Caco-2 (cell line): Measurements from ENCODE around the gene MAN1C1. TPM values are rescaled to one million over a fixed set of nuclear protein-coding genes. Genes with fewer than 3 reads are reported as not detected.

Experiments used
- BruUV-seq: library from RNA; stranded (reverse); fragments of 400-500 nt; replicated peaks from 2 replicates; lab custom pipeline; 2021; lab: Mats Ljungman, UMichigan
- CTCF ChIA-PET: fragments of 300-600 bp; sonication (Branson Sonifier 250); formaldehyde crosslinking; loops from one replicate; lab custom pipeline; 2022; ENCODE audit warnings: antibody characterized with exemption; lab: Charles Lee
- POLR2A ChIA-PET: fragments of 300-600 bp; sonication (Branson Sonifier 250); formaldehyde crosslinking; loops from one replicate; lab custom pipeline; 2022; ENCODE audit warnings: antibody characterized with exemption; lab: Charles Lee
- DNase-seq, 2 experiments: peaks; one replicate each; pipeline versions ENCODE4 v3.0.0 to v3.0.0-alpha.2; 2020 to 2022
- H3K27me3 ChIP-seq: replicated peaks from 2 replicates; pipeline ENCODE4 v1.6.0; 2011; ENCODE audit warnings: low read length; ENCODE audit not compliant: control insufficient read depth, insufficient read depth
- H3K36me3 ChIP-seq: 2 replicates; pipeline ENCODE4 v1.5.1; 2011; ENCODE audit warnings: low read length; ENCODE audit not compliant: control insufficient read depth, insufficient read depth
- H3K4me1 ChIP-seq: fragments of 250-450 bp; sonication (Bioruptor Pico); 2 replicates; pipeline ENCODE4 v1.5.1; 2020; ENCODE audit warnings: mild to moderate bottlenecking
- H3K4me3 ChIP-seq: 2 replicates; pipeline ENCODE4 v1.5.1; 2011; ENCODE audit warnings: low read depth, mild to moderate bottlenecking, control low read depth, low read length
- H3K9me3 ChIP-seq: fragments of 250-450 bp; sonication (Bioruptor Pico); 2 replicates; pipeline ENCODE4 v1.5.1; 2020; ENCODE audit warnings: mild to moderate bottlenecking, moderate library complexity
- H3K27ac Mint-ChIP-seq: one replicate; pipeline ENCODE4 v1.8.0; 2022; ENCODE audit warnings: mixed read lengths; ENCODE audit not compliant: unreplicated experiment
- H3K27me3 Mint-ChIP-seq: one replicate; pipeline ENCODE4 v1.8.0; 2022; ENCODE audit warnings: mixed read lengths; ENCODE audit not compliant: insufficient read depth, unreplicated experiment
- H3K36me3 Mint-ChIP-seq: one replicate; pipeline ENCODE4 v1.8.0; 2022; ENCODE audit warnings: mild to moderate bottlenecking, mixed read lengths; ENCODE audit not compliant: insufficient read depth, unreplicated experiment
- H3K4me1 Mint-ChIP-seq: one replicate; pipeline ENCODE4 v1.8.0; 2022; ENCODE audit warnings: low read depth, mixed read lengths; ENCODE audit not compliant: unreplicated experiment
- H3K4me3 Mint-ChIP-seq: one replicate; pipeline ENCODE4 v1.8.0; 2022; ENCODE audit warnings: mild to moderate bottlenecking, moderate library complexity, mixed read lengths; ENCODE audit not compliant: unreplicated experiment
- H3K9me3 Mint-ChIP-seq: one replicate; pipeline ENCODE4 v1.8.0; 2022; ENCODE audit warnings: mixed read lengths; ENCODE audit not compliant: unreplicated experiment
- CTCF ChIP-seq, 2 experiments: fragments of 200-600 bp in 1 of 2; IDR thresholded peaks; 1 replicate in 1 of 2; 2 replicates in 1 of 2; pipeline versions ENCODE4 v1.5.1 to v1.8.0; 2011 to 2022; ENCODE audit warnings: antibody characterized with exemption in 1 of 2, control low read depth in 1 of 2, inconsistent platforms in 1 of 2, low read depth in 1 of 2, low read length in 1 of 2, mild to moderate bottlenecking in 1 of 2, moderate library complexity in 1 of 2; ENCODE audit not compliant: insufficient read depth in 1 of 2, severe bottlenecking in 1 of 2, unreplicated experiment in 1 of 2
- intact Hi-C: fragments of 100-400 bp; cut with micrococcal nuclease; formaldehyde crosslinking; loops from one replicate; pipeline ENCODE4 v1.10.0; 2022; ENCODE audit not compliant: unreplicated experiment
- total RNA-seq: library from RNA; stranded (reverse); gene quantifications from 2 replicates; pipeline ENCODE4 v1.2.3, GENCODE V29; 2022

The MAN1C1 gene
- total RNA-seq, 1 experiment from 2014 or later, result 2.7 TPM

- Mint-ChIP-seq H3K9me3 (no peaks in the 10 kb centered on the region), H3K36me3 (no peaks in the 10 kb centered on the region), H3K4me1 (peaks cover 8% of the 10 kb centered on the region), H3K4me3 (no peak overlapping the region), H3K27ac (no peak overlapping the region), H3K27me3 (no peaks in the 10 kb centered on the region)
- intact Hi-C loops, result no loop called here
- ChIA-PET POLR2A (no interaction called here), CTCF (no interaction called here)
- Histone ChIP-seq H3K27me3 (no peaks in the 10 kb centered on the region), H3K36me3 (no peaks in the 10 kb centered on the region), H3K4me1 (peaks cover 20% of the 10 kb centered on the region), H3K4me3 (no peak overlapping the region), H3K9me3 (no peaks in the 10 kb centered on the region)
- DNase-seq, result no peak
- no peak for TF ChIP-seq CTCF (IDR thresholded peaks at IDR 0.05; ENCODE audit: insufficient read depth in 1 of 2, low read depth in 1 of 2, low read length in 1 of 2, severe bottlenecking in 1 of 2, unreplicated experiment in 1 of 2)
- BruUV-seq, result no TSS peak
These were observed 56.9 kb downstream of the MAN1C1 start for GRCh38 chr1:25673456-25673855.

GRCh38 chr1:25673962-25674806, 57.6 kb downstream of the MAN1C1 start:
- POLR2A ChIA-PET, result no interaction called here
- no peak for DNase-seq
- no peaks in the 10 kb centered on the region for H3K36me3 Mint-ChIP-seq
- Histone ChIP-seq H3K4me3 (no peak overlapping the region), H3K9me3 (no peaks in the 10 kb centered on the region), H3K27me3 (no peaks in the 10 kb centered on the region), H3K36me3 (no peaks in the 10 kb centered on the region), H3K4me1 (peaks cover 13% of the 10 kb centered on the region)
- no peak for TF ChIP-seq CTCF (IDR thresholded peaks at IDR 0.05; ENCODE audit: insufficient read depth in 1 of 2, low read depth in 1 of 2, low read length in 1 of 2, severe bottlenecking in 1 of 2, unreplicated experiment in 1 of 2)
- peaks cover 1% of the 10 kb centered on the region for H3K4me1 Mint-ChIP-seq
- BruUV-seq, result no TSS peak
- no peaks in the 10 kb centered on the region for H3K27me3 Mint-ChIP-seq
- intact Hi-C loops, result no loop called here
- no peak overlapping the region for H3K4me3 Mint-ChIP-seq
- CTCF ChIA-PET, result no interaction called here
- no peaks in the 10 kb centered on the region for H3K9me3 Mint-ChIP-seq
- no peak overlapping the region for H3K27ac Mint-ChIP-seq

DNA sequence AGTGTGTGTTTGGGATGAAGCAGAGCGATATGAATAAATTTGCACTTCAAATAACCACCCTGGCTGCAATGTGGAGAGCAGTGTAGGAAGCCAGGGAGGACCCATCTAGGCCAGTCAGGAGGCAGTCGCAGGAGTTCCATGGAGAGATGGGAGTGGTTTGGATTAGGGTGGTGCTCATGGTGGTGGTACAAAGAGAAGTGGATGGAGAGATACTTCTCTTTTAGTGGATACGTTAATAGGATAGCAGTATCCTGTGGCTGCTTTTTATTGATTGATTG, 58.2 kb downstream of the MAN1C1 start:
- Histone ChIP-seq H3K27me3 (no peaks in the 10 kb centered on the region), H3K4me1 (peaks cover 7% of the 10 kb centered on the region), H3K36me3 (no peaks in the 10 kb centered on the region), H3K9me3 (no peaks in the 10 kb centered on the region), H3K4me3 (no peak overlapping the region)
- no peak for DNase-seq
- no TSS peak for BruUV-seq
- intact Hi-C loops, result no loop called here
- Mint-ChIP-seq H3K4me3 (no peak overlapping the region), H3K9me3 (no peaks in the 10 kb centered on the region), H3K27me3 (no peaks in the 10 kb centered on the region), H3K36me3 (no peaks in the 10 kb centered on the region), H3K27ac (no peak overlapping the region), H3K4me1 (no peaks in the 10 kb centered on the region)
- CTCF ChIA-PET, result no interaction called here
- TF ChIP-seq CTCF (IDR thresholded peaks at IDR 0.05; ENCODE audit: insufficient read depth in 1 of 2, low read depth in 1 of 2, low read length in 1 of 2, severe bottlenecking in 1 of 2, unreplicated experiment in 1 of 2), result no peak
- POLR2A ChIA-PET, result no interaction called here
